ENCODE measurements around the gene SGMS2.

Gene SGMS2

DNA sequence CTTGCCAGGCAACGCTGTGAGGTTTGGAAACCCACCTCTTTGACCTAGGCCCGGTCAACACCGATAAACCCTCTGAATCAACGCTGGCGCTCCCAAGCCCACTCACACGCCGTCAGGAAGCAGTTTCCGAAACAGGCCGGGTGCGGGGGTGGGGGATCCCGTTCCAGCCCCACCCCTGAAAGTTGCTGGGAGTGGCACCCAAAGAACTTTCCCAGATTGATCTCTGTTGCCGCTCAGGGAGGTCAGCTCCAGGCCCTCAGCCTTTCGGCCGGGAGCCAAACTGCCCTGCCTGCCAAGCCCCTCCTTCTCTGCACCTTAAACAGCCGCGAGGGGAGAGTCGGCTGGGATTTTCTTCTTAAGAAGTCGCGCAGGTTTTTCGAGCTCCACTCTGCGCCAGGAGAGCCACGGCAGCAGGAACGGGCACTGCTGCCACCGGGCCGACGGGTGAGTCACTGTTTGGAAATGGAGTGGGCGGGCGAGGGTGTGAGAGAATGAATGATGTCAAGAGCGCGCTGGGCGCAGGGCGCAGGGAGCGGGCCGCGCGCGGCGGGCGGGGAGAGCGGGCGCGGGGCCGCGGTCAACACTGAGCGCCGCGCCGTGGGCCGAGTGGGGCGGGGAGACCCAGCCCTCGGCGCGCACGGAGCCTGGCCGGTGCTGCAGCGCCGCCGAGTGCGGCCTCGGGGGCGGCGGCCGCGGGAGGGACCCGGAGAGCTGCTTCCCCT, at the start of gene SGMS2:
TSS of gene SGMS2 (plus strand) at position 583 of the 722 bp plus-strand sequence. CDS start 70,622 bp downstream, outside the sequence.
- peak; percentile 68 for DNase-seq (ENCODE audit: low read depth)

DNA sequence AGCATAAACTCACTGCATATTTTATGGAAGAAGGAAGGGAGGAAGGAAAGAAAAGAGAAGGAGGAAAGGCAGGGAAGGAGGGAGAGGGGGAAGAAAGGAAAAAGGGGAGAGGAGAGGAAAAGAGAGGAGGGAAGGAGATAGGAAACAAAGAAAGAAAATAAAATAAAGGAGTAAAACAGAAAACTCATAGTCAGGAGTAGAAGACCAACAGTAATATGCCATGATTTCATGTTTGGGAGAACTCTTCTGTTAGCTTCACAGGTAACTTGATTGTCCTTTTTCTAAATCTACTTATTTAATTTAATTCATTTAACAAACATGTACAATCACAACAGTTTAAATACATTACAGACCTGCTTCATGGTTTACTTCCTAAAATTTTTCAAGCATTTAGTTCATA, 46.8 kb upstream of the SGMS2 start:
- no peak for DNase-seq (ENCODE audit: low read depth)

DNA sequence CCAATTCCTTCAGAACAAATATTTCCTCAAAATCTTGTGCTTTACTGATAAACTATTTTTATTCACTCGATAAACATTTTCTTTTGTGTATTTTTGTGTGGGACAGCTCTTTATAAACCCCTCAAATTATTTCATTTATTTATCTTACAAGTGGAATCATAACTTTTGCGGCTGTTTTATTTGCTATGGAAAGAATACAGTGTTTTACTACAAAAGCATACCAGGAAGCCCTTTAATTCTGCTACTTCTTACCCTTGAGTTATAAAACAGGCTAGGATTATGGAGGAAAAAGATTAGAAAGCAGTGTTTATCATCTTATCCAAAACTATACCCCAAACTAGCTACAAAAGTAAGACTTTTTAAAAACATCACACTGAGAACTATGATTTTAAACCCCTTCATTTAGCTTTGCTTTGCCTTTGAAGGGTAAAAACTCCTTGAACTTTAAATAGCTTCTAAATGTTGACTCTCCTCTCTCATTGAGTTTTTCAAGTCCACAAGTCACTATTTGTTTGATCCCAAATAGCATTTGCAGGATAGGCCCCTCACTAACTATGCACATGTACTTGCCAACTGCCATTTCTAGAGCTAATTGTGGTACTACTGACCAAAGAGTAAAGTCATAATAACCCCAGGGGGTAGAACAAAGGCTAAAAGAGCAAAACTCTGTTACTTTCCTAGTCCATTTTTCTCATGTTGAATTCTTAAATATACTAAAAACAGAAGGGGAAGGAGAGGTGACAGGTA, 45.8 kb upstream of the SGMS2 start:
- no peak for DNase-seq (ENCODE audit: low read depth)

DNA sequence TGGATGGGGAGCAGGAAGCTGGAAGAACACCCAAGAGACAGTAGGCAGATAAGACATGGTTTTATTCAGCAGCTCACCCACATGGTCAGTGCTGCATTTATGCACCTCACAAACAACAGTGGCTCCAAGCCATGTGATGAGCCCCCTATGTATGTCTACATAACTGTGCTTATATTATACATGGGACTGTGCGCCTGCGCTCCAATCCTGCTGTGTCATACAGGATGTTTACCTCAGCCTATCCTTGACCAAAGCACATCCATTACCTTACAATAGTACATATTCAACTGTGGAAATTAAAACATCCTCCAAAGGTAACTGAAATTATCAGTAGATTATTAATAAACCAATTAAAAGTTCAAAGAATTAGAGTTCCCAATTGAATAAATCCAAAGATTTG, 44.1 kb upstream of the SGMS2 start:
- DNase-seq (ENCODE audit: low read depth) = no peak

DNA sequence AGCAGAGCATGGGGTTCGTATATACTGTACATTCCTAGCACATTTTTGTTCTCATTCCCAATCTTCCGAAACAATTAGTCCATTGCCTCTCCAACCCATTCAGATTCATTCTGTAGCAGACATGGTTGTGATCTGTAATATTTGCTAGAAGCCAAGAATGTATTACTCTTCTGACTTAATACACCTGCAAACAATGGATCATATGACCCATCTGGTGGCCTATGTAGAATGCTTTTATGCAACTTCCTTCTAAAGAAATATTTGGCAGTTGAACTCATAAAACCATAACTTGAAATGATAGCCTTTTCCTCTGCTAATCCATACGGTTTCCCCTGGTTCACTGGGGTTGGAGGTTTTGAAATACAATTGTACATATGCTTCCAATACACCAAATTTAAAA, 32.8 kb upstream of the SGMS2 start:
- DNase-seq (ENCODE audit: low read depth) = no peak

DNA sequence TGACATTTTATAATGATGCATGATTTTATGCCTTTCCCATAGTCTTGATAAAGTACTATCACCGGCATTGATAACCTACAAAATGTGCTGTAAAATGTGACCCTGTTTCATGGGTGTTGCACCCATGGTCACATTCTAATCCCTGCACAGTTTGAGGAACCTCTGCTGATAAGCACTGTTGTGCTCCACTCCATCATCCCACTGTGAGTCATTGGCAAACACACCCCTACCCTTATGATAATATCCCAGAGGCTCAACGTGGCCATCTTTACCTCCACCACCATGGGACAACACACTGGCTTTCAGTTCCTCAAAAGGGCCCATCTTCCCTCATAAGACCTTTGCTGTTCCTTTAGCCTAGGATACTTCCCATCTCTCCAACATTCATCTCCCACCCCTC, 32.0 kb upstream of the SGMS2 start:
- no peak for DNase-seq (ENCODE audit: low read depth)

DNA sequence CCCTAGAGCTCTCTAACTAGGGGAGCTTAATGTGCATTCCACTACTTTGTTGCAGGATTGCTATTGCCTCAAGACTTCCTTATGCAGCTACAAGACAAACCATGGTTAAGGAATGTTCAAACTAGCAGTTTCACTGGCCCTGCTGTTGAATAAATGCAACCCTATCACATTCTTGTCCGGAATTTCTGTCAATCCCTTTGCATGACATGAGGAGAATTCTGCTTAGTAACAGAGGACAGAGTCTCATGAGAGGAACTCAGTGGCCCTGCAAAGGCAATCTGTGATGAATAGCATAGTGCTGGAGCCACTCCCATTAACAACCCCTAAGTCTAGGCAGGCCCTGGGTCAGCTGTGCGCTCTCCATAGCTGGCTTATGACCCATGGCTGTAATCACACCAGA, 30.7 kb upstream of the SGMS2 start:
- no peak for DNase-seq (ENCODE audit: low read depth)

DNA sequence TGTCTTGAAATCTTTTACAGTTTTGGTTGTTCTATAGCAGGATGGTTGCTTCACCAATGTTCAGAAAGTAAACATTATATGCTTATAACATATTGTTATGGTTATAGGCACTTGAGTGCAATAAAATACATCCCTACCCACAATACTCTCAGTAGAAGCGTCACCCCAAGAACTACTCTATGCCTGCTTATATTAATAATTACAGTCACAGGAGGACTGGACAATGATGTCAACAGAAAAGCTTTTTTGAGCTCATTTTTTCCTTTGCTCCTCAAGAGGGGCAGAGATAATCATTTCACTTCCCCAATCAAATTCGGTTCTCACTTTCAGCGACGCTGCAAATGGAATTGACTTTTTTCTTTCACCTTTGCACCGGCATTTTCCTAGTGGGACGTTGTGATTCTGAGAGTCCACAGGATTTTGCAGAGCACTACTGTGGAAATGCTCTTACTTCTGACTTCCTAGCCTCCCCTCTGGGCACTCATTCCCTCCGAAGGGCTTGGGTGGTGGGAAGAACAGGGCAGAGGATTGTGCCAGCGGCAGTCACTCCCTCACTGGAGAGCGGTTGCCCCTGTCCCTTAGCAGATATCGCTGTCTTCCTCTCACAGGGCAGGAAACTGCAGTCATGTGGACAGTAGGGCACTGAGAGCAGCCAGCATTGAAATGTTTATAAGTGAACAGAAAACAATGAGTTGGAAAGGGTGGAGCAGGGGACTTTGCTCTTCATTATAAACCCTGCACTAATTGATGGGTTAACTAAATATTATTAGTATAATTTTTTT, 24.9 kb upstream of the SGMS2 start:
- DNase-seq (ENCODE audit: low read depth) = no peak

DNA sequence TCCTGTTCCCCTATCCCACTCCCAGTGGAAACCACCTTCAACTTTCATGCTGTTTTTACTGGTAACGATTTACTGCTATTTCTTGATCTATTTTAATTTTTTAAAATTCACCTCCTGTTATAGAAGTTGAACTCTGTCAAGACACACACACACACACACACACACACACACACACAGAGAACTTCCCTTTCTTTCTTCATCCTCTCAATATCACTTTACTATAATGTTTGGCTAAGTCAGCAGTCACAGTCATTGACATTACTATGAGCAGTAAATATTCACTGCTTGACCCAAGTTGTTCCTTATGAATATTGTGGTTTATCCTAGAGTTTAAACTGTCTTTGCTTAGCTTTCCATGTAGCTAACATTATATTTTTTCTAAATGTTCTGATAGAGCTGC, 24.0 kb upstream of the SGMS2 start:
- DNase-seq (ENCODE audit: low read depth) = no peak

DNA sequence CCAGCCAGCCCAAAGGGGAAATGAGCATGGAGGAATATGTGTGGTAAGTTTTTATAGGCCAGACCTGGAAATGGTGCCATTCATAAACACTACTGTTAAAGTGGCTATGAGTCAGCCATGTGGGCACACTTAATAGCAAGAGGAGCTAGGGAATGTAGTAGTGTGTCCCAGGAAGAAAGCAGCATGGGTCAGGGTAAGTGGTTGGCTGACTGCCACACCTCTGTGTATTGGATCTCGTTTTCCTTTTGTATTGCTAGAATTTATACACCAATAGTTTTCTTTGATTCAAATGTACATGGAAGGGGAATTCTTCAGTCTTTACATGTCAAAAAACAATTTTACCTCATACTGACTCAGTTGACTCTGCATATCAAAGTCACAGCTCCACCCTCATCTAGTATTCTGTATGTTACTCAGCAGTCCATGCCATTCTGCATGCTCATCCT, 22.9 kb upstream of the SGMS2 start:
- no peak for DNase-seq (ENCODE audit: low read depth)

DNA sequence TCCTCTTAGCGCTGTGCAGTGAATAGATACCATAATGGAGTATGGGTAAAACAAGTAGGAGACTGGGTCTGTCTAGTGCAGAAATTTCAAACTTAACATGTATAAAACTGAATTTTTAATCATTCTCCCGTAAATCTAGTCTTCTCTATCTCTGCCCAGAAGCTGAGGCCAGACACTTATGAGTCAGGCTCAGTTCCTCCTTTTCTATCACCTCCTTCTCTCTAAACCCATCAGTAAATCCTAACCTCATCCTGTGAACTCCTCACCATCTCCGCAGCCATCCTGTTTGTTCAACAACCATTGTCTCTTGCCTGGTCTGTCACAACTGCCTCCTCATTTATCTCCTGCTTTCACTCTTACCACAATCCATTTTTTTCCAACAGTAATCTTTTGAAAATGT, 19.8 kb upstream of the SGMS2 start:
- no peak for DNase-seq (ENCODE audit: low read depth)

DNA sequence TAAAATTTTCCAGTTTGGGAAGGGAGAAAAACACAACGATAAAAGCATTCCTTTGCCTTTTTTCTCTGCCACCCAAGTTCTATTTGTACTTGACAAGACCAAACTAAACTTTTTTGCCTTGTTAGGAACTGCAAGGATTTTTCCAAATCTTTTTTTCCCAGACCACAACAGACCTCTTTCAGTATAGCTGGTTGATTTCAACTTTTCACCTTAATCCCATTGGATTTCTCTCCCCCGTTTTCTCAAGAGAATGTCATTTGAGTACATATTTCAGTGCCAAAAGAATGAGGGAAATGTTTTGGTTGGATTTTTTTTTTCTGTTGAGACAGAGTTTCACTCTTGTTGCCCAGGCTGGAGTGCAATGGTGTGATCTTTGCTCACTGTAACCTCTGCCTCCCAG, 18.5 kb upstream of the SGMS2 start:
- no peak for DNase-seq (ENCODE audit: low read depth)

DNA sequence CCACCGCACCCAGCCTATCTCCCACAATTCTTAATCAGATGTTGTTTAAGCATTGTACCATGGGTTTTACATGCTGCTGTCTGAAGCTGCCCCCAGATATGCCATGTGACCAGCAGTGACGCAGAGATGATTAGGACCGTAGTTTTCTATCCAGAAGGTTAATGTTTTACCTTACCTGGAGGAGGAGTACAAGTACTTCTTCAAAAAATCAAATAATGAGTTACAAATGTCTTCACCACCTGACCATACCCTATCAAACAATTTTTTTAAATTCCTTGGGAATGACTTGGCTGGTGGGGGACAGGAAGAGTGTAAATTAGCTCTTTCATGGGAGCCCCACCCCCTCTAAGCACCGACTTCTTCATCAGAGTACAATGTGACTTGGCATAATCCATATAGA, 16.2 kb upstream of the SGMS2 start:
- no peak for DNase-seq (ENCODE audit: low read depth)

DNA sequence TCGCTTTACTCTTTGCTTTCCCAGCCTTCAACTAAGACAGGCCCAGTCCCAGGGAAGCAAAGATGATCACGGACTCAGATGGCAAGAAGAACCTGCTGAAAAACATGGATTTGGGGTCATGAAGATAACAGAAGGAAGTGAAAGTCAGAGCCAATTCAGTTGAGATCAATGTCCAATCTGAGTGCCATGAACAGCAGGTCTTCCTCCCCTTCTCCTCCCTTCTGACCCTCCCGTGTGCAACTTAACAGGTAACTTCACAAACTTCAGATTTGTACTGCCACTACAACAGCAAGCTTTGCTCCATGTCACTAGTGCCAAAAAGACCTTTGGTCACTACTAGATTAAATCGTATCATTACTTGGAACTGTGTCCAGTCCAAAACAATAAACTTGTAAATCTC, 15.5 kb upstream of the SGMS2 start:
- no peak for DNase-seq (ENCODE audit: low read depth)

DNA sequence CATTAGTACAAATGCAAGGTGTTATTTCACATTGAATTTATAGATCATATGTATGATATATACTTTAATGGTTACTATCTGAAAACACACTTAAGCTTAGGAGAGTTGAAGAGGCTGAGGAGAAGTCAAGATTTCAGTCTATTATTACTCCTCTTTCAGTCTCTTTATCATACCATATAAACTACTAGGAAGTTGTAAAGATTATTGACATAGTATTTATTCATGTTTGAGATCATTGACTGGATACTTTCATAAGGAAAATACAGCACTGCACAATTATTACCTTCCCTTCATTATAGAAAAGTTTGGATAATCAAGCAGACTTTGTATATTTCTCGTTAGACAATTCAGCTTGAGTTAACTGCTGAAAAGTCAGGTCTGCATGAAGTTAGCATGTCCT, 10.0 kb upstream of the SGMS2 start:
- no peak for DNase-seq (ENCODE audit: low read depth)

DNA sequence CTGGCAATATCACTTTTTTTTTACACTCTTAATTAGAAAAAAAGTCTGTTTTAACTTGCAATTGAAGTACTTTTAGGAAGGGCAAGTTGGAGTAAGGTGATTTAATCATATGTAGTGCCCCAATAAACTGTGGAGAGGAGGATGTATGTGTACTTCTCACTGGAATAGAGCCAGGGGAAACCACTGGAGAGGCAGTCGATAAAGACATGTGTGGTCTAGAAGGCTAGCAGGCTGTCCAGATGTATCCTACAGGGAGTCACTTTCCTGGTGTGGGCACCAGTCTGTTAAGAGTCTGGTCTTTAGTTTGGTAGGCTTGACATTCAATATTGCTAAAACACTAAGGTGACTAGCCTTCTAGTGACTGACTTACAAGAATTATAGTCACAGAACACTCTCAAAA, 9.6 kb upstream of the SGMS2 start:
- no peak for DNase-seq (ENCODE audit: low read depth)

DNA sequence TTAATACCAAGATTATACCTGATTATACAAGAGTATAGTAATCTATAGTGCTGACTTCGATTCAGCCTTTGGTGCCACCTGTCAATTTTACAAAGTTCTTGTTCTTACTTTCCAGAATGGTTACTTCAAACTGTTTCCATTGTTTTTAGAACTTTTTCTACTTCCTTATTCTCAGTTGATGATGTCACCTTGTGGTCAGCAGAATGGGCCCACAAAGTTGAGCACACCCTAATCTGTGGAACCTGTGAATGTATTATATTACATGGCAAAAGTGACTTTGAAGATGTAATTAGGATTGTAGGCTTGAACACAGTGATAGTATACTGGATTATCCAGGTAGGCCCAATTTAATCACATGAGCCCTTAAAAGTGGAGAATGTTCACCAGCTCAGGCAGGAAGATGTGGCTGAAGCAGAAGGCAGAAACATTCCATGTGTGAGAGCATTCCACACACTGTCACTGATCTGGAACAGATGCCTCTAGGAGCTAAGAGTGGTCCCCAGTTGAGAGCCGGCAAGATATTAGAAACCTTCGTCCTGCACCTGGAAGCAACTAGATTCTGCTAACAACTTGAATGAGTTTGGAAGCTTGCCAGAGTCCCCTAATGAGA, 6.3 kb upstream of the SGMS2 start:
- DNase-seq (ENCODE audit: low read depth) = no peak

DNA sequence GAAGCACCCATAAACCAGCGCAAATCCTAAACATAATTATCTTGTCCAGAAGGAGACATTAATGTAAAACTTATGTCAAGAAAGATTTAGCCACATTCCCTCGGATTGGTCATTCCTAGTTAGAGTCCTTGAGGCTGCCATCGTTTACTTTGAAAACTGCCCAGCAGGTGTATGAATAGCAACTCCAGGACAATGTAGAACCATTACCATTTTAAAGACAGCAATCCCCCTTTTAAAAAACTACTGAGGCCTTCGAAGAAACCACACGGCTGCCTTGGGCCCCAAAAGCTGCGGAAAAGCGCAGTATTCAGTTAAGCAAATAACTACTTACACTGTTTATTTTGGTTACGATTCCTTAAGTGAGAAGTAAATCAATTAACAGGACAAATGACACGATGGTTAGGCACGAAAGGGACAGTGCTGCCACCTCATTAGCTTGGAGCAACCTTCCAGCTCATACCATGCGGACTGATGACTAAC, 822 bp upstream of the SGMS2 start:
- DNase-seq (ENCODE audit: low read depth) = no peak

DNA sequence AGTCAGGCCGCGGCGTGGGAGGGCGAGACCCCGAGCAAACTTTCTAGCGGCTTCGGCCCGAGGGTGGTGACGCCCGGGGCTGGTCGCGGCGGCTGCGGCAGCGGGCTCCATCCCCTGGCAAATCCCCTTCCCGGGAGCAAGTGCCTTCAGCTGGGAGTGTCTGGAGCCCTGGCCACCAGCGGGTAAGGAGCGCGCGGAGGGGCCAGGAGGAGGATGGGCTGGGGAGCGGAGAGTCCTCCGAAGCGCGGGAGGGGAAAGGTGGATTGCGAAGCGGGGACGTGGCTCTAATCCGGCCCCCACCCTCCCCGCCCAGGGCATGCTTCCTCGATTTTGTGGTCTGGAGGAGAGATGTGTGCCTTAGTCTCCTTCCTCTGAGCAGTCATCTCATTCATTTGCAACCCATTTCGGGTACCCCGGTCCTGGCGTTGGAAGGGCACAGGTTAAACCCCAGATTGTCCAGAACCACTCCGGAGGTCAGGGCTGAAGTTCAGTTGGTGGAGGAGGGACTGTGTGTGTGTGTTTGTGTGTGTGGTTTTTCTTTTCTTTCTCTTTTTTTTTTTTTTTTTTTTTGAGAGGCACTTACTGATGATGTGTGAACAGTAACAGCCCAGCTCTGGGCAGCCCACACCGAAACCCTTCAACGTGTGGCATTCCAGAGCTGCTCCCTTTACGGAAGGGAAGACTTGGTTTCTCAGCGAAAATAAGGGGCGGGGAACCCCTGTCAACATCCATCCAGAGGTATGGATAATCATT, 516 bp downstream of the SGMS2 start:
- peak; percentile 1 for DNase-seq (ENCODE audit: low read depth)

DNA sequence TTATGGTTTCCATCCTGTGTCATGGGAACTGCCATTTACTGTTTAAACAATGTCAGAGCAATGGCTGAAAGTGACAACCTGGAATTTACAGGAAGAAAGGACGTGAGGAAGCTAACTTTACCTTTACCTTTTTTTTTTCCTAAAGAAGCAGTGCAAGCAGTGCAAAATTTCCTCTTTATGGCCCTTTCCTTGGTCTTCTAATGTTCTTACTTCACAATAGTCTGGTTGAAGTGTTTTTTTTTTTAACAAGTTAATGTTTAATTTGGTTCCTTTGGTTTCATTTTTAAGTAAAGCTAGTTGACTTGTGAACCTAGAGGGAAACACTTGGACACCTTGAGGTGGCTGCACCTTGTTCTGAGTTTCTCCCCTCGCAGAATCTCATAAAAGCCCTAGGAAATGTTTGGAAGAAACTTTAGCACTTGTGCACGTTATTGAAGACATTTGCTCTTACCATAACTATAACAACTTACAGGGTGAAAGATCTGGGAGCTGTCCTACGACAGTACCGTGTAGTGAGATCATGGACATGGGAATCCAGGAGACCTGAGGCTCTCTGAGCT, 1.8 kb downstream of the SGMS2 start:
- DNase-seq (ENCODE audit: low read depth) = no peak
